Psoas muscle (tissue), 8 donors: Measurements from ENCODE around the gene CLDN15. TPM values are rescaled to one million over a fixed set of nuclear protein-coding genes. Genes with fewer than 3 reads are reported as not detected.

Experiments used
- ATAC-seq, 4 donors: fragments of 200-7000 bp; cut with Tn5 transposase; one replicate each; pipeline ENCODE4 v1.9.1; 2020; ENCODE audit warnings: moderate library complexity in 3 of 4, mild to moderate bottlenecking in 2 of 4
- DNase-seq, 2 donors: peaks; one replicate each; pipeline ENCODE4 v3.0.0-alpha.2; 2020
- H3K27ac ChIP-seq: fragments of 200-600 bp; one replicate; pipeline ENCODE4 v1.8.0; 2022
- H3K27me3 ChIP-seq, 3 donors: fragments of 200-600 bp in 1 of 3; one replicate each; pipeline versions ENCODE4 v1.6.1 to v1.8.0; 2013 to 2022; ENCODE audit warnings: low read length in 2 of 3, mild to moderate bottlenecking in 2 of 3, moderate library complexity in 1 of 3; ENCODE audit not compliant: insufficient read depth in 3 of 3
- H3K36me3 ChIP-seq, 2 donors: fragments of 200-600 bp in 1 of 2; one replicate each; pipeline versions ENCODE4 v1.6.1 to v1.8.0; 2013 to 2022; ENCODE audit warnings: low read depth in 1 of 2, mild to moderate bottlenecking in 1 of 2, moderate library complexity in 1 of 2; ENCODE audit not compliant: insufficient read depth in 1 of 2
- H3K4me1 ChIP-seq: fragments of 200-600 bp; one replicate; pipeline ENCODE4 v1.8.0; 2022
- H3K4me3 ChIP-seq: fragments of 200-600 bp; one replicate; pipeline ENCODE4 v1.8.0; 2022; ENCODE audit warnings: mild to moderate bottlenecking
- H3K9me3 ChIP-seq: fragments of 200-600 bp; one replicate; pipeline ENCODE4 v1.8.0; 2022
- WGBS, 3 donors: extraction: QIAGEN DNeasy Blood & Tissue Kit; methylation state at CpG; one replicate each; pipeline versions ENCODE4 v1.1.6 to v1.1.7; 2013; 5-methylcytosine and 5-hydroxymethylcytosine counted together
- intact Hi-C, 2 donors: fragments of 100-400 bp; cut with DNase I; formaldehyde crosslinking; loops; one replicate each; pipeline versions ENCODE4 v1.11.0 to v1.14.2; 2022
- polyA plus RNA-seq, 3 donors: library from polyadenylated mRNA; stranded (reverse); fragments of 200-250 nt; gene quantifications; one replicate each; pipeline ENCODE4 v1.2.3, GENCODE V29; 2013
- total RNA-seq, 4 donors: library from RNA; stranded (reverse); fragmentation: NEBNext Ultra II Directional in 2 of 4; extraction: Animal tissue kit (Norgen Biotek cat#: 25700) in 2 of 4; gene quantifications; one replicate each; pipeline versions ENCODE4 v1.2.1 to v1.2.4, GENCODE V29; 2021 to 2023
- TF ChIP-seq, protein P1 (sequence below): fragments of 200-600 bp; IDR thresholded peaks from one replicate; pipeline ENCODE4 v1.8.0; 2022; ENCODE audit warnings: antibody characterized with exemption
- donor health status: healthy with polysubstance abuse.
- donor health status: DM: no; HTN: no; CAD: no; lungs with moderate emphysema.
- donor health status: Bipolar disorder and iron deficiency.
- donor health status: healthy.
- donor health status: DM: yes; HTN: yes; CAD: no.
- donor health status: DM: no; HTN: no; CAD: no.
- donor health status: DM: no; HTN: no; CAD: no.
- donor health status: DM: yes; HTN: yes; CAD: no.

CLDN15 gene
- total and polyA plus RNA-seq, 7 donors = 0.52 to 2.2 (median 1.6) TPM

DNA sequence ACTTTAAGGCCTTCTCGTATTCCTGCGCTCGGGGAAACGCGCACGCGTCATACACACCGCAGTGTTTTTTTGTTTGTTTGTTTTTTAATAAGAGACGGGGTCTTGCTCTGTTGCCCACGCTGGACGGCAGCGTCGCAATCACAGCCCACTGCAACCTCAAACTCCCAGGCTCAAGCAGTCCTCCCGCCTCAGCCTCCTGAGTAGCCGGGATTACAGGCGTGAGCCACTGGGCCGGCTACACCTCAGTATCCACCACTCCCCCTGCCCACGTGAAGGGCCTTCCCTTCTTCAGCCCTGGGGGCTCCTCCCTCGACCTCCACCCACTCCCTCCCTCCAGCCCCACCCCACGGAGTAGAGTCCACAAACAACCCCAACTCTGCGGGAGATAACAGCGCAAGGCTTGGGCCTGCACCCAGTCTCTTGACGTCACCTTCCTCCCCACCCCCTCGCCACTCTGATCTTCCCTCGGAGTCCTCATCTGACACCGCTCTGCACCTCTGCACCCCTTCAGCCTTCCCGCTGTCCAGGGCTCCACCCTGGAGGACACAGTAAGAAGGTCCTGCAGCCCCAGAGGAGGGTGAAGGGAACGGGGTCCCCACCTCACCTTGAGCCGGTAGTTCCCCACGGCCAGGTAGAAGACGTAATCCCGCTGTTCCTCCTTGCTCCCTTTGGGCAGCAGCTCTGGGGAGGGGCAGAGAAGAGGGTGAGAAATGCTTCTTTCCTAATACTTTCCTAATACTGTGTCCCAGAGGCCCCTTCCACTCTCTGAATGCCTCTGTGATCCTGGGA, 2.8 kb upstream of the CLDN15 start:
- TF ChIP-seq, protein P1, sequence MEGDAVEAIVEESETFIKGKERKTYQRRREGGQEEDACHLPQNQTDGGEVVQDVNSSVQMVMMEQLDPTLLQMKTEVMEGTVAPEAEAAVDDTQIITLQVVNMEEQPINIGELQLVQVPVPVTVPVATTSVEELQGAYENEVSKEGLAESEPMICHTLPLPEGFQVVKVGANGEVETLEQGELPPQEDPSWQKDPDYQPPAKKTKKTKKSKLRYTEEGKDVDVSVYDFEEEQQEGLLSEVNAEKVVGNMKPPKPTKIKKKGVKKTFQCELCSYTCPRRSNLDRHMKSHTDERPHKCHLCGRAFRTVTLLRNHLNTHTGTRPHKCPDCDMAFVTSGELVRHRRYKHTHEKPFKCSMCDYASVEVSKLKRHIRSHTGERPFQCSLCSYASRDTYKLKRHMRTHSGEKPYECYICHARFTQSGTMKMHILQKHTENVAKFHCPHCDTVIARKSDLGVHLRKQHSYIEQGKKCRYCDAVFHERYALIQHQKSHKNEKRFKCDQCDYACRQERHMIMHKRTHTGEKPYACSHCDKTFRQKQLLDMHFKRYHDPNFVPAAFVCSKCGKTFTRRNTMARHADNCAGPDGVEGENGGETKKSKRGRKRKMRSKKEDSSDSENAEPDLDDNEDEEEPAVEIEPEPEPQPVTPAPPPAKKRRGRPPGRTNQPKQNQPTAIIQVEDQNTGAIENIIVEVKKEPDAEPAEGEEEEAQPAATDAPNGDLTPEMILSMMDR = no peak
- ATAC-seq = no peak
- Histone ChIP-seq H3K4me3 (no peak overlapping the region), H3K9me3 (no peaks in the 10 kb centered on the region), H3K36me3 (peaks cover 3 to 41% of the 10 kb centered on the region in 2 donors), H3K27ac (peak overlapping the region; percentile 99), H3K27me3 (no peaks in the 10 kb centered on the region), H3K4me1 (peaks cover 42% of the 10 kb centered on the region)
- no peak for DNase-seq
- intact Hi-C loops = loop anchor here in 1 of 2 donors (10.0 kb wide), 1 partner anchor 356 kb away; the partner anchor contains the start of gene UFSP1
- 87 to 93% (median 90%) methylated on average over 32 of the region's 32 CpGs for WGBS, 3 donors

DNA sequence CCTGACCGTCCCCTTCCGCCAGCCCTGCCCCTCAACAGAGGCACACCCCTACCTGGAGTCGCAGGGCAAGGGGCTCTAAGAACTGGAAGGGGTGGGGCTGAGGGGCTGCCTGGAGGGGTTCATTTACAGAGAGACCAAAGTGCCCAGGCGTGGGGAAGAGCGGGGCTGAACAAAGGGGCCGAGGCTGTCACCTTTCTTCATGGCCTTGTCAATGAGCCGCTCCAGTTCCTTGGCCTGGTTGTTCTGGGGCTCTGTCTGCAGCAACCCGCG, 2.3 kb upstream of the CLDN15 start:
- Histone ChIP-seq H3K36me3 (peaks cover 3 to 41% of the 10 kb centered on the region in 2 donors), H3K9me3 (no peaks in the 10 kb centered on the region), H3K27ac (no peak overlapping the region), H3K4me3 (no peak overlapping the region), H3K4me1 (peaks cover 39% of the 10 kb centered on the region), H3K27me3 (no peaks in the 10 kb centered on the region)
- 85 to 90% (median 89%) methylated on average over 8 to 9 of the region's 9 CpGs for WGBS, 3 donors
- DNase-seq (no peak), ATAC-seq (no peak)
- intact Hi-C loops = loop anchor here in 1 of 2 donors (2.0 to 10.0 kb wide), 2 partner anchors 17 to 355 kb away; partner anchors contain the start of gene UFSP1
- TF ChIP-seq, protein P1 = no peak

DNA sequence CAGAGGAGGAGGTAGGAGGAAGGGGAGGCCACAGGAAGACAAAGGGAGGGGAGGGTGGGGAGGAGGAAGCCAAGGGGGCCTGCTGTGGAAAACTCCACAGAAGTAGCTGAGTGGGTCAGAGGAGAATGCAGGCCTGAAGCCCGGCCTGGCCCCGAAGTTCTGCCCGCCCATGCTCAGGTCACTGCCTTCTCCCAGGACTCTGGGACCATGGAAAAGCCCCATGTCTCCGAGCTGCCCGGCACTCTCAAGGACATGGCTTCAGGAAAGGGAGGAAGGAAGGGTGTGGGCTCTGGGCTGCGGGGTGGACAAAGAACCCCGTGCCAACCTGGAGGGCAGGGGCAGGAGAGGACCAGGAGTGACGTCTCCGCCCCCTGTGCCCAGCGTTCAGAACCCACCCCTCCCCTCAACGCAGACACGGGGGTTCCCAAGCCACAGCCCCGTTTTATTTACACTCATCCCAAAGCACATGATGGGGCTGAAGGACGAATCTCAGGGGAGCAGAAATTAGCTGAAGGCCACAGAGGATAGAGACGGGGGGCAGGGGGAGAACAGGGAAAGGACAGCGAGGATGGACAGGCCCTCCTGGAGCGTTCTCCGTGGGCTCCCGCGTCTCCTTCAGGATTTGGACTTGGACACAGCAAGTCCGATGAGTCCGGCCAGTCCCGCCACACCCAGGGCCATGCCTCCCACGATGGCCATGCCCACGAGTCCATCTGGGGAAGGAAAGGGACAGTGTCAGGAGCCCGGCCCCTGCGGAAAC, 1.8 kb upstream of the CLDN15 start:
- Histone ChIP-seq H3K4me1 (peaks cover 39% of the 10 kb centered on the region), H3K27ac (peak overlapping the region; percentile 58), H3K36me3 (peaks cover 3 to 41% of the 10 kb centered on the region in 2 donors), H3K9me3 (no peaks in the 10 kb centered on the region), H3K4me3 (no peak overlapping the region), H3K27me3 (no peaks in the 10 kb centered on the region)
- intact Hi-C loops = loop anchor here in 1 of 2 donors (2.0 kb wide), 1 partner anchor 17 kb away; no protein-coding TSS in a partner anchor
- 64 to 74% (median 69%) methylated on average over 24 to 27 of the region's 27 CpGs for WGBS, 3 donors
- DNase-seq (no peak), ATAC-seq (no peak)
- TF ChIP-seq, protein P1 = no peak

GRCh38 chr7:101238226-101239182, 902 bp upstream of the CLDN15 start:
- Histone ChIP-seq H3K9me3 (no peaks in the 10 kb centered on the region), H3K27me3 (no peaks in the 10 kb centered on the region), H3K4me3 (no peak overlapping the region), H3K4me1 (peaks cover 35% of the 10 kb centered on the region), H3K36me3 (peaks cover 3 to 39% of the 10 kb centered on the region in 2 donors), H3K27ac (peak overlapping the region; percentile 58)
- TF ChIP-seq, protein P1 = no peak
- intact Hi-C loops = loop anchor here in 1 of 2 donors (2.0 kb wide), 1 partner anchor 16 kb away; no protein-coding TSS in a partner anchor
- ATAC-seq (peak in 3 of 4 donors; percentile 7 to 63 (median 40)), DNase-seq (no peak)
- 37 to 52% (median 40%) methylated on average over 26 to 28 of the region's 28 CpGs for WGBS, 3 donors
